Ectodermal cell (in vitro differentiated cells): Measurements from ENCODE around the gene ODF4.
"Not testable (repeated sequence)": the region's sequence is repeated elsewhere in the genome, so short reads cannot be mapped to it uniquely, and the experiment has no call there.

Source experiments
- H3K27ac ChIP-seq: 2 replicates; pipeline ENCODE4 v1.7.0; 2013; ENCODE audit warnings: mild to moderate bottlenecking, low read depth, low read length; ENCODE audit not compliant: insufficient read depth, poor library complexity, severe bottlenecking
- H3K27me3 ChIP-seq: 2 replicates; pipeline ENCODE4 v1.7.0; 2013; ENCODE audit warnings: mild to moderate bottlenecking, low read length; ENCODE audit not compliant: insufficient read depth, control insufficient read depth, poor library complexity, severe bottlenecking
- H3K36me3 ChIP-seq: one replicate; pipeline ENCODE4 v1.7.0; 2013; ENCODE audit warnings: low read length; ENCODE audit not compliant: control insufficient read depth, insufficient read depth
- H3K4me1 ChIP-seq: one replicate; pipeline ENCODE4 v1.7.0; 2013; ENCODE audit warnings: low read length; ENCODE audit not compliant: control insufficient read depth, insufficient read depth
- H3K4me3 ChIP-seq: 2 replicates; pipeline ENCODE4 v1.7.0; 2013; ENCODE audit warnings: low read depth, low read length, control low read depth; ENCODE audit not compliant: insufficient read depth
- H3K9me3 ChIP-seq: 2 replicates; pipeline ENCODE4 v1.7.0; 2013; ENCODE audit warnings: mild to moderate bottlenecking, low read length, moderate library complexity; ENCODE audit not compliant: control insufficient read depth
- WGBS, 2 experiments: methylation state at CpG; one replicate each; pipeline ENCODE4 v1.1.7; 2013; ENCODE audit warnings: missing lambda C conversion rate in 2 of 2; 5-methylcytosine and 5-hydroxymethylcytosine counted together

ODF4 gene

GRCh38 chr17:8345951-8346665, 6.5 kb downstream of the ODF4 start:
- Histone ChIP-seq H3K4me1 (no peaks in the 10 kb centered on the region), H3K36me3 (no peaks in the 10 kb centered on the region), H3K4me3 (no peak overlapping the region), H3K9me3 (no peaks in the 10 kb centered on the region), H3K27ac (no peak overlapping the region), H3K27me3 (no peaks in the 10 kb centered on the region)
- WGBS, 2 experiments: 90 to 91% methylated on average over 5 of the region's 5 CpGs

GRCh38 chr17:8347001-8347400, 7.4 kb downstream of the ODF4 start:
- H3K36me3 ChIP-seq, H3K9me3 ChIP-seq, H3K27ac ChIP-seq, H3K27me3 ChIP-seq, H3K4me3 ChIP-seq, H3K4me1 ChIP-seq: not testable (repeated sequence)
- WGBS, 2 experiments: 95 to 96% methylated on average over 25 of the region's 25 CpGs

GRCh38 chr17:8350339-8350738, 10.7 kb downstream of the ODF4 start:
- no peaks in the 10 kb centered on the region for H3K27me3 ChIP-seq
- no peak overlapping the region for H3K4me3 ChIP-seq
- no peak overlapping the region for H3K27ac ChIP-seq
- no peaks in the 10 kb centered on the region for H3K4me1 ChIP-seq
- WGBS, 2 experiments: 85 to 86% methylated on average over 7 of the region's 7 CpGs
- H3K9me3 ChIP-seq: no peaks in the 10 kb centered on the region
- H3K36me3 ChIP-seq: no peaks in the 10 kb centered on the region

- 84 to 88% methylated on average over 7 of the region's 7 CpGs for WGBS, 2 experiments
- no peaks in the 10 kb centered on the region for H3K9me3 ChIP-seq
- no peak overlapping the region for H3K4me3 ChIP-seq
These were observed 14.1 kb downstream of the ODF4 start for GRCh38 chr17:8353736-8354135.

GRCh38 chr17:8354236-8354635, 14.6 kb downstream of the ODF4 start:
- Histone ChIP-seq H3K9me3 (no peaks in the 10 kb centered on the region), H3K4me1 (no peaks in the 10 kb centered on the region), H3K36me3 (no peaks in the 10 kb centered on the region), H3K27ac (no peak overlapping the region), H3K27me3 (no peaks in the 10 kb centered on the region), H3K4me3 (no peak overlapping the region)
- 83% methylated on average over 8 of the region's 8 CpGs for whole genome bisulfite sequencing, 2 experiments

More at GRCh38 chr17:8353736-8354135, 14.1 kb downstream of the ODF4 start:
- Histone ChIP-seq H3K4me1 (no peaks in the 10 kb centered on the region), H3K36me3 (no peaks in the 10 kb centered on the region), H3K27me3 (no peaks in the 10 kb centered on the region), H3K27ac (no peak overlapping the region)

- no peaks in the 10 kb centered on the region for H3K36me3 ChIP-seq
- H3K4me1 ChIP-seq: no peaks in the 10 kb centered on the region
- 91 to 93% methylated on average over 3 of the region's 3 CpGs for WGBS, 2 experiments
- H3K4me3 ChIP-seq: no peak overlapping the region
- no peaks in the 10 kb centered on the region for H3K27me3 ChIP-seq
- no peaks in the 10 kb centered on the region for H3K9me3 ChIP-seq
- no peak overlapping the region for H3K27ac ChIP-seq
These were observed 18.3 kb downstream of the ODF4 start for GRCh38 chr17:8357910-8358309.

- H3K36me3 ChIP-seq: no peaks in the 10 kb centered on the region
- H3K9me3 ChIP-seq: no peaks in the 10 kb centered on the region
- H3K27me3 ChIP-seq: no peaks in the 10 kb centered on the region
- 78 to 81% methylated on average over 5 of the region's 5 CpGs for WGBS, 2 experiments
- no peaks in the 10 kb centered on the region for H3K4me1 ChIP-seq
- no peak overlapping the region for H3K27ac ChIP-seq
- no peak overlapping the region for H3K4me3 ChIP-seq
These were observed 20.1 kb downstream of the ODF4 start for GRCh38 chr17:8359769-8360168.

GRCh38 chr17:8360260-8360659, 20.6 kb downstream of the ODF4 start:
- Histone ChIP-seq H3K27me3 (no peaks in the 10 kb centered on the region), H3K4me1 (no peaks in the 10 kb centered on the region), H3K27ac (no peak overlapping the region), H3K36me3 (no peaks in the 10 kb centered on the region), H3K9me3 (no peaks in the 10 kb centered on the region), H3K4me3 (no peak overlapping the region)
- WGBS, 2 experiments: 65 to 73% methylated on average over 3 of the region's 3 CpGs

GRCh38 chr17:8360751-8361150, 21.1 kb downstream of the ODF4 start:
- no peaks in the 10 kb centered on the region for H3K27me3 ChIP-seq
- 53 to 84% methylated on average over 2 to 3 of the region's 3 CpGs for WGBS, 2 experiments
- H3K36me3 ChIP-seq: no peaks in the 10 kb centered on the region
- no peak overlapping the region for H3K27ac ChIP-seq
- H3K9me3 ChIP-seq: no peaks in the 10 kb centered on the region
- no peaks in the 10 kb centered on the region for H3K4me1 ChIP-seq
- H3K4me3 ChIP-seq: no peak overlapping the region

- Histone ChIP-seq H3K36me3 (no peaks in the 10 kb centered on the region), H3K9me3 (no peaks in the 10 kb centered on the region), H3K27ac (no peak overlapping the region), H3K4me1 (no peaks in the 10 kb centered on the region), H3K27me3 (no peaks in the 10 kb centered on the region), H3K4me3 (no peak overlapping the region)
- 94% methylated on average over 4 of the region's 4 CpGs for WGBS, 2 experiments
These were observed 23.2 kb downstream of the ODF4 start for GRCh38 chr17:8362651-8363332.
